G401.6 (cell line): ENCODE data around the gene TRIM9.
"Not testable (repeated sequence)": the region's sequence is repeated elsewhere in the genome, so short reads cannot be mapped to it uniquely, and the experiment has no call there.

Experiments used
- FAIRE-seq: peaks from 2 replicates; lab custom pipeline; 2012; peaks lifted over from hg19 to GRCh38; lab: Jason Lieb, UNC

The TRIM9 gene

DNA sequence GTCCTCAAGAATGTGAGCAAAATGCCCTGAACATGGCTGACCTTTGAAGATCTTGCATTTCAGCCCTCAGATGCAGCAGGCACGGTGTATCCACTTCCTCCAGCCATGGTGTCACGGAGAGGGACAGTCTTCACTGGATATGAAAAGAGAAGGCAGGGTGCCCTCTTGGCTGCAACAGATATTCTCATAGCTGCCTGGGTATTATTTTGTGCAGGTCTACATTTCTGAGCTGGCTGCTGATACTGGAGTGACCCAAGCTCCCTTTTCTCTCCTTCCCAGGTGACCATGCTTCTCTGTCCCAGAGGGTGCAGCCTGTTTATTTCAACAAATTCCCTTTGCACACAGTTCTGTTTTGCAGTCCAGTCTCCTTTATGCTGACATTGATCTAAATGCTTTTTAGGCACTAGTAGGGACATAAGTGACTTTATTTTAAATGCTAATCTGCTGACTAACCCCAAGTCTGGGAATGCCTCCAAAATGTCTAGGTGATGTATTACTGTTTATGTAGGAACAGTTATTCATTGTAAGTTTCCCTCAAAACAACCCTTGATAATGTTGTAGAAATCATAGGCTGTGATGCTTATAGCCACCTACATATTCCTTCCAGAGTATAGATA, 133.2 kb downstream of the TRIM9 start:
- no peak for FAIRE-seq

GRCh38 chr14:50957296-50957695, 137.6 kb downstream of the TRIM9 start:
- FAIRE-seq, result no peak

GRCh38 chr14:50956421-50956820, 138.5 kb downstream of the TRIM9 start:
- not testable (repeated sequence) for FAIRE-seq

- no peak for FAIRE-seq
These were observed 139.4 kb downstream of the TRIM9 start for GRCh38 chr14:50955373-50956043.

DNA sequence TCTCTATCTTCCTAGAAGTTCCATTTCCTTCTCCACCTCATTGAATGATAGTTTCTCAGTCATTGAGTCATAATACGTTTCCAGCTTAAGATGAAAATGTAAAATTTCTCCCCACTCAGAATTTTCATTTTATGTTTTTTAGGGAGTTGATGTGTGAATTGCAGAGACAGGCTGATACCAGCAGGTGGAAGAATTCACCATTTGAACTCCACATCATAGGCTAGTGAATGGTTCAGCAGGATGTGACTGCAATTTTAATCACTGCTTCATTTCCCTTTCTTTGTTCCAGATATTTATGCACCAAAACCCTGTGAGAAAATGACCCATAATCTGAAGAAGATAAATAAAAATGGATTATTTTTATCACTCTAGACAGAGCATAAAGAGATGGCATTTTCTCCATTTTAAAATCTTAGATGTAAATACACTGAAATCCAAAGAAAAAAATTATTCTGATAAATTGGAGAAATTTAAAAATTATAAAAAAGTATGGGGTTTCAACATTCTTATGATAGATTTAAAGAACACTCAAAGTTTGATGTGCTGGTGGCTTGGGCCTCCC, 140.0 kb downstream of the TRIM9 start:
- no peak for FAIRE-seq

DNA sequence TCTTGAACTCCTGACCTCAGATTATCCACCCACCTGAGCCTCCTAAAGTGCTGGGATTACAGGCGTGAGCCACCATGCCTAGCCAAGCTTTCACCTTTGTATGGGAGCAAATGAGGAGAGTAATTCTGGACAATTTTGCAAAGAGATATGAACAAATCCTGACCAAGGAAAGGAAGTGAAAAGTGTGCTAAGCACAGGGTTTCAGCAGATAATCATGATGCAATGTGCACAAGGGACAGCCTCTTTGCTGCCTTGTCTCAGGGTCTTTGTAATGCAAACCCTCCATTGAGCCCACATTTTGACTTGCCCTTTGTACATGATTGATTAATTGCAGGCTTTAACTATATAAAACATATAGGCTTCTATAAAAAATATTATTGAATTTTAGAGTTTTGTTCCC, 141.4 kb downstream of the TRIM9 start:
- no peak for FAIRE-seq

GRCh38 chr14:50951032-50951431, 143.9 kb downstream of the TRIM9 start:
- FAIRE-seq, result no peak

GRCh38 chr14:50948205-50948604, 146.7 kb downstream of the TRIM9 start:
- no peak for FAIRE-seq

- no peak for FAIRE-seq
These were observed 147.5 kb downstream of the TRIM9 start for GRCh38 chr14:50947446-50947845.

DNA sequence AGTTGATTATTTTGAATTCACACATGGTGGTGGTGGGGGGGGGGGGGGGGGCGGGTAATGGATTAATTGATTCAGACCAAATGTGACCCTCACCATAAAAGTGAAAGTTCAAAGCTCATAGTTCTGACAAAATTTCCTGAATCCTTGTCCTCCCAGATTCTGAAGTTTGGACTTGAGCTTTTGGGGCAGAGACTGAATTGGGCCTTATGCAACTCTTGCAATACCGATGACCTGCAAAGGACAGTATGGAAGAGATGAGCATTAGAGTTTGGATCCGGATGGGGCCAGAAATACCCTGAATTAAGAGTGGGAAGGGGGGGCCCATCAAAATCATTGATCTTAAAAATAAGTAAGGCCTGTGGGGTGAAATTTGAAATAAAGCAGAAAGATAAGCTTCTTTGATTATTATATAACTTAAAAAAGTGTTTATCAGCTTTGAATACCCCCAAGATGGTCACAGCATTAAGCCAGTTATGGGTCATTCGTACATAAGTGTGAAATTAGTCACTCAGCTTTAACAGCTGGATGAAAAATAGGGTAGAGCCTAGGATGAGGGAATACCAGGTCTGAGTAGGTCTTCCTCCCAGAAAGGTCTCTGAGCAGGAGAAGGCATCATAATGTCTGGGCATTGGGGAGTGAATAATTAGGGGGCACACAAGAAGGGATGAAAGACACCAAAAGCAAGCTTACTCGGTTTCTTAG, 148.5 kb downstream of the TRIM9 start:
- FAIRE-seq, result no peak

- no peak for FAIRE-seq
These were observed 150.1 kb downstream of the TRIM9 start for GRCh38 chr14:50944647-50945413.

GRCh38 chr14:50943943-50944646, 150.8 kb downstream of the TRIM9 start, which contains the start of gene PYGL:
TSS of gene PYGL (minus strand) at chr14:50944483. CDS start at chr14:50944403, 80 bp downstream.
- FAIRE-seq, result no peak

- no peak for FAIRE-seq
These were observed 151.5 kb downstream of the TRIM9 start for GRCh38 chr14:50943261-50943942.

- FAIRE-seq, result not testable (repeated sequence)
These were observed 153.3 kb downstream of the TRIM9 start for GRCh38 chr14:50941638-50942037.

DNA sequence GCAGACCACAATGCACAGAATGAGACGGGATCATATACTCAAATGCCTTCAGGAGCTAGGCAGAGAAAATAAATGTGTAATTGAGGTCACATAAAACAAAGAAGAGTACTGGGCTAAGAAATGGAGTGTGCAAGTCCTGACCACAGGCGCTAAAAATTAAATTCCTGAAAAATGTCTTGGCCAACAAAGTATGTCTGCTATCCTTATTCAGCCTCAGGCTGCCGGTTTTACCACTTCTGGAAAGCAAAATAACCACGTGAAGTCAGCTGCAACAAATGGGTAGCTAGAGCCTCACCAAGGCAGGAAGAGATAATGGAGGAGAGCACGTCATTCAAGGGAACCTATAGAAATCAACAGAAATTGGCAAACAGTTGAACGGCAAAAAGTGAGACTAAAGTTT, 153.8 kb downstream of the TRIM9 start:
- no peak for FAIRE-seq

- no peak for FAIRE-seq
These were observed 157.1 kb downstream of the TRIM9 start for GRCh38 chr14:50937800-50938199.

DNA sequence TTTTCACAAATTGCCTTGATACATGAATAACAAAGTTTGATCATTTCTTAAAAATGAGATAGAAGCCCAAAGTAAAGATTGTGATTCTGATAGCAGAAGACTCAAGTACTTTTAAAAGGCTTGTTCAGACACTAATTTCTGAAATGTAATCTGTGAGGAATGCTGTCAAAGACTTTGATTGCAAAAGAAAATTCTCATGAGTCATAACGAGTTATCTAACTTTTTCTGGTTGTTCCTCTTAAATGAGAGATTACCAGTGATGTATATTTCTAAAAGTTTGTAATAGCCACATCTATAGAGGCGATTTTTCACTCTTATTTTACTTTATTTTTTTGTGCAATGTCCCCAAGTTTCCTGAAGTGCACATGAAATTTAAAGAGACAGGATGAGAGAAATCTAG, 157.6 kb downstream of the TRIM9 start:
- no peak for FAIRE-seq

DNA sequence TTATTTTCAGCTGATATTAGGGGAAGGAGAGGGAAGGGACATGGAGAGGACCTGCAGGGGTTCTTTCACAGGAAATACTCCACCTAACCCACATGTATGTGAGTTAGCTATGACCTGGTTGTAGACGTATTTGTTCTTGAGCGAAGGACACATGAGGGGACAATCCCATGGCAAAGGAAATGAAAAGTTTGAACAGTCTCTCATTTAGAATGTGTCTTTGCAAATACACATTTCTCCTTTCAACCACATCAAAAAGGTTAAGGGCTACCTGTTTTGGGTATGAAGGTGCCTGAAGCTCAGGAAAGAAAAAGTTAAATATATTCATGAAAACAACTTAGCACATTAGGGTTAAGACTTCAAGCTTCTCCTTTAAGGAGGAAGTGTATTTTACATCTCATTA, 158.0 kb downstream of the TRIM9 start:
- no peak for FAIRE-seq

DNA sequence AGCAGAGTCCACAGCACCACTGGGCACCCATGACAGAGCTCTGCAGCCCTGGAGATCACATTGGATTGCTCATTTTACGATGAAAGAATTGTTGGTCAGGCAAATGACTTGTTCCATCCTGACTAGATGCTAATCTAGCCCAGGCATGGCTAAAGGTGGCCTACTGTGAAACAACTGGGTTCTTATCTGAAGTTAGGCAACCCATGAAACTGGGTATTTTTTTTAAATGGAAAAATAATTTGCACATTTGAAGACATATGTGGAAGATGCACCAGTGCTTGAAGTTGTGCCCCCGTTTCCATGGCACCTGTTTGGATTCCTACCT, 158.9 kb downstream of the TRIM9 start:
- FAIRE-seq, result no peak

GRCh38 chr14:50935126-50936015, 159.5 kb downstream of the TRIM9 start:
- no peak for FAIRE-seq
